ENCODE measurements around the gene ATXN2. TPM values are rescaled to one million over a fixed set of nuclear protein-coding genes. Genes with fewer than 3 reads are reported as not detected.
A peak's percentile ranks its signal among the peaks of the same experiment; 100 is the strongest.

The ATXN2 gene
- polyA plus RNA-seq, 6 donors from 2014 or later = 12.0 to 38.0 (median 20.3) TPM

- peaks cover 53 to 79% (median 74%) of the 10 kb centered on the region in 3 donors for H3K4me1 Mint-ChIP-seq
- no peak for DNase-seq
- peak overlapping the region; percentile 49 to 98 (median 94) for H3K27ac Mint-ChIP-seq
- peak overlapping the region in 6 of 8 donors; percentile 24 to 84 (median 60) for H3K4me3 Mint-ChIP-seq
- no peaks in the 10 kb centered on the region for H3K27me3 Mint-ChIP-seq
- H3K9me3 Mint-ChIP-seq = no peaks in the 10 kb centered on the region
- H3K36me3 Mint-ChIP-seq = no peaks in the 10 kb centered on the region
- ATAC-seq (ENCODE audit: low read depth in 2 of 2) = no peak
Observed at GRCh38 chr12:111412830-111413441, 186.2 kb downstream of the ATXN2 start.

GRCh38 chr12:111412007-111412829, 186.9 kb downstream of the ATXN2 start:
- no peaks in the 10 kb centered on the region for H3K36me3 Mint-ChIP-seq

GRCh38 chr12:111411185-111411764, 187.8 kb downstream of the ATXN2 start:
- H3K9me3 Mint-ChIP-seq = no peaks in the 10 kb centered on the region
- DNase-seq = no peak

More at GRCh38 chr12:111412007-111412829, 186.9 kb downstream of the ATXN2 start:
- DNase-seq (no peak), ATAC-seq (ENCODE audit: low read depth in 2 of 2) (peak; percentile 47 to 48)
- no peaks in the 10 kb centered on the region for H3K9me3 Mint-ChIP-seq
- no peaks in the 10 kb centered on the region for H3K27me3 Mint-ChIP-seq
- peak overlapping the region; percentile 33 to 84 (median 61) for H3K4me3 Mint-ChIP-seq
- H3K27ac Mint-ChIP-seq = peak overlapping the region; percentile 85 to 98 (median 94)
- peaks cover 59 to 86% (median 82%) of the 10 kb centered on the region in 3 donors for H3K4me1 Mint-ChIP-seq

GRCh38 chr12:111410431-111411184, 188.5 kb downstream of the ATXN2 start:
- H3K27ac Mint-ChIP-seq = peak overlapping the region; percentile 68 to 99 (median 90)
- ATAC-seq (ENCODE audit: low read depth in 2 of 2) = no peak
- peaks cover 65 to 83% (median 82%) of the 10 kb centered on the region in 3 donors for H3K4me1 Mint-ChIP-seq
- H3K36me3 Mint-ChIP-seq = no peaks in the 10 kb centered on the region
- H3K27me3 Mint-ChIP-seq = no peaks in the 10 kb centered on the region
- no peak for DNase-seq
- no peaks in the 10 kb centered on the region for H3K9me3 Mint-ChIP-seq
- H3K4me3 Mint-ChIP-seq = peak overlapping the region; percentile 25 to 84 (median 44)

More at GRCh38 chr12:111411185-111411764, 187.8 kb downstream of the ATXN2 start:
- Mint-ChIP-seq H3K4me1 (peaks cover 65 to 87% (median 82%) of the 10 kb centered on the region in 3 donors), H3K4me3 (peak overlapping the region in 7 of 8 donors; percentile 3 to 84 (median 40)), H3K27ac (peak overlapping the region; percentile 9 to 99 (median 72)), H3K27me3 (no peaks in the 10 kb centered on the region), H3K36me3 (no peaks in the 10 kb centered on the region)
- ATAC-seq (ENCODE audit: low read depth in 2 of 2) = no peak

- no peaks in the 10 kb centered on the region for H3K9me3 Mint-ChIP-seq
- H3K27ac Mint-ChIP-seq = peak overlapping the region in 5 of 6 donors; percentile 74 to 99 (median 92)
- H3K27me3 Mint-ChIP-seq = no peaks in the 10 kb centered on the region
- DNase-seq = no peak
- H3K4me1 Mint-ChIP-seq = peaks cover 61 to 83% (median 77%) of the 10 kb centered on the region in 3 donors
- no peak for ATAC-seq (ENCODE audit: low read depth in 2 of 2)
- H3K4me3 Mint-ChIP-seq = peak overlapping the region; percentile 44 to 94 (median 80)
- no peaks in the 10 kb centered on the region for H3K36me3 Mint-ChIP-seq
Observed at GRCh38 chr12:111409780-111410430, 189.2 kb downstream of the ATXN2 start.

- peaks cover 62 to 83% (median 77%) of the 10 kb centered on the region in 3 donors for H3K4me1 Mint-ChIP-seq
- no peaks in the 10 kb centered on the region for H3K27me3 Mint-ChIP-seq
- DNase-seq (no peak), ATAC-seq (ENCODE audit: low read depth in 2 of 2) (no peak)
- H3K9me3 Mint-ChIP-seq = no peaks in the 10 kb centered on the region
- peak overlapping the region; percentile 63 to 94 (median 82) for H3K4me3 Mint-ChIP-seq
- no peaks in the 10 kb centered on the region for H3K36me3 Mint-ChIP-seq
- peak overlapping the region in 5 of 6 donors; percentile 53 to 99 (median 94) for H3K27ac Mint-ChIP-seq
Observed at GRCh38 chr12:111409403-111409779, 189.7 kb downstream of the ATXN2 start.

- ATAC-seq (ENCODE audit: low read depth in 2 of 2) (no peak), DNase-seq (no peak)
- H3K27ac Mint-ChIP-seq = peak overlapping the region; percentile 44 to 99 (median 94)
- peaks cover 67 to 83% (median 80%) of the 10 kb centered on the region in 3 donors for H3K4me1 Mint-ChIP-seq
- H3K9me3 Mint-ChIP-seq = no peaks in the 10 kb centered on the region
- H3K36me3 Mint-ChIP-seq = no peaks in the 10 kb centered on the region
- no peaks in the 10 kb centered on the region for H3K27me3 Mint-ChIP-seq
- H3K4me3 Mint-ChIP-seq = peak overlapping the region; percentile 63 to 94 (median 82)
Observed at GRCh38 chr12:111408686-111409402, 190.3 kb downstream of the ATXN2 start.

- DNase-seq (no peak), ATAC-seq (ENCODE audit: low read depth in 2 of 2) (no peak)
- Mint-ChIP-seq H3K4me1 (peaks cover 65 to 83% (median 80%) of the 10 kb centered on the region in 3 donors), H3K36me3 (no peaks in the 10 kb centered on the region), H3K27ac (peak overlapping the region; percentile 76 to 99 (median 96)), H3K4me3 (peak overlapping the region; percentile 84 to 96 (median 92)), H3K27me3 (no peaks in the 10 kb centered on the region), H3K9me3 (no peaks in the 10 kb centered on the region)
Observed at GRCh38 chr12:111408116-111408440, 191.0 kb downstream of the ATXN2 start.

- H3K9me3 Mint-ChIP-seq = no peaks in the 10 kb centered on the region
- H3K4me3 Mint-ChIP-seq = peak overlapping the region; percentile 84 to 96 (median 92)
- H3K36me3 Mint-ChIP-seq = no peaks in the 10 kb centered on the region
Observed at GRCh38 chr12:111407377-111408115, 191.6 kb downstream of the ATXN2 start.

GRCh38 chr12:111406474-111407376, 192.4 kb downstream of the ATXN2 start:
- H3K9me3 Mint-ChIP-seq = no peaks in the 10 kb centered on the region
- peaks cover 56 to 78% (median 72%) of the 10 kb centered on the region in 3 donors for H3K4me1 Mint-ChIP-seq
- peak; percentile 88 for DNase-seq
- no peaks in the 10 kb centered on the region for H3K36me3 Mint-ChIP-seq
- peak; percentile 27 to 29 for ATAC-seq (ENCODE audit: low read depth in 2 of 2)
- peak overlapping the region; percentile 84 to 96 (median 92) for H3K4me3 Mint-ChIP-seq
- H3K27ac Mint-ChIP-seq = peak overlapping the region; percentile 94 to 99 (median 97)
- H3K27me3 Mint-ChIP-seq = no peaks in the 10 kb centered on the region

More at GRCh38 chr12:111407377-111408115, 191.6 kb downstream of the ATXN2 start:
- no peak for DNase-seq
- Mint-ChIP-seq H3K27ac (peak overlapping the region; percentile 94 to 99 (median 97)), H3K27me3 (no peaks in the 10 kb centered on the region), H3K4me1 (peaks cover 63 to 83% (median 80%) of the 10 kb centered on the region in 3 donors)
- no peak for ATAC-seq (ENCODE audit: low read depth in 2 of 2)

Data from naive B cell (primary cell).